ENCODE measurements around the gene ARHGEF10L.

Gene ARHGEF10L

GRCh38 chr1:17550729-17551584 is 11.5 kb downstream of the ARHGEF10L start:
- no peak for DNase-seq

GRCh38 chr1:17551755-17552234 is 12.3 kb downstream of the ARHGEF10L start:
- DNase-seq, result no peak

- DNase-seq, result no peak
Measured at GRCh38 chr1:17553975-17554700, 14.6 kb downstream of the ARHGEF10L start.

DNA sequence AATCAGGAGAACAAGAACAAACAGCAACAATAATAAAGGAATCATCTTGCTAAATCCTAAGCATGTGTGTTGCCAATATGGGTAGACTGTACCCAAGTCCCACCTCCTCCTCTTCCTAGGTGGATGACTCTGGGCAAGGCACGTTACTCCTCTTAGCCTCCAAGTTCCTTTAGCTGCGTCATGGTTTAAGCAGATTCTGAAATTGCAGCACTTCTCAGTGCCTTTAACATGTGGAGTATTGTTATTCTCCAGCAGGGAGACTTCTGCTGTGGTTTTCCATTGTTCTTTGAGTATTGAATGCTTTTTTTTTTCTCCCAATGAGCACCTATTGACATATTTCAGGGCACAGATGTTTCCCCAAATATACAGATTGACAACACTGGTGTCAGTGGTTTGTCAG is 15.5 kb downstream of the ARHGEF10L start:
- DNase-seq, result no peak

- DNase-seq, result no peak
Measured at GRCh38 chr1:17557986-17558385, 18.5 kb downstream of the ARHGEF10L start.

GRCh38 chr1:17558541-17558940 is 19.0 kb downstream of the ARHGEF10L start:
- no peak for DNase-seq

DNA sequence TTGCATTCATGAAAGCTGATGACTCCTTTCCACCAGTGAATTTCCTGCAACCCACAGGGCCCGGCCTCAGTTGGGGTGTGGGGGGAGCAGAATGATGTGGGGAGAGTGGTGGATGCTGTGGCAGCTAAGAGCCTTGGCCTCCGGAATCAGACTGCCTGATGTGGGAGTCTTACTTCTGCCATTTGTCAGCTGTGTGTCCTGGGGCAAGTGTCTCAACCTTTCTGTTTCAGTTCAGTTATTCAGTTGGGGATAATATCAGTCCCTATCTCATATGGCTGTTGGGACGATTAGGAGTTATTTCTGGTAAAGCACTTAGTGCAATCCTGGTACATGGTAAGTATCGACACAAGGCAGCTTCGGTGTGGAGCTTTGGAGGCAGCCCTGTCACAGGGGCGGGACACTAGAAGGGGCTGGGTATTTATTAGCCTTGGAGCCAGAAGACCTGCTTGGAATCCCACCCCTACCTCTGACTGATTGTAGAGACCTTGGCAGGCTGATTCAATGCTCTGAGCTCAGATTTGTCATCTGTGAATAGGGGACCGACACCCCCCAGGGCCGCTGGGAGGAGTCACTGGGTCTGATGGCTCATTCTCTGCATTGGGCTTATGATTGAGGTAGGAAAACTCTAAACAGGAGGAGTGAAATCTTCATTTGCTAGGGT is 19.6 kb downstream of the ARHGEF10L start:
- DNase-seq, result no peak

DNA sequence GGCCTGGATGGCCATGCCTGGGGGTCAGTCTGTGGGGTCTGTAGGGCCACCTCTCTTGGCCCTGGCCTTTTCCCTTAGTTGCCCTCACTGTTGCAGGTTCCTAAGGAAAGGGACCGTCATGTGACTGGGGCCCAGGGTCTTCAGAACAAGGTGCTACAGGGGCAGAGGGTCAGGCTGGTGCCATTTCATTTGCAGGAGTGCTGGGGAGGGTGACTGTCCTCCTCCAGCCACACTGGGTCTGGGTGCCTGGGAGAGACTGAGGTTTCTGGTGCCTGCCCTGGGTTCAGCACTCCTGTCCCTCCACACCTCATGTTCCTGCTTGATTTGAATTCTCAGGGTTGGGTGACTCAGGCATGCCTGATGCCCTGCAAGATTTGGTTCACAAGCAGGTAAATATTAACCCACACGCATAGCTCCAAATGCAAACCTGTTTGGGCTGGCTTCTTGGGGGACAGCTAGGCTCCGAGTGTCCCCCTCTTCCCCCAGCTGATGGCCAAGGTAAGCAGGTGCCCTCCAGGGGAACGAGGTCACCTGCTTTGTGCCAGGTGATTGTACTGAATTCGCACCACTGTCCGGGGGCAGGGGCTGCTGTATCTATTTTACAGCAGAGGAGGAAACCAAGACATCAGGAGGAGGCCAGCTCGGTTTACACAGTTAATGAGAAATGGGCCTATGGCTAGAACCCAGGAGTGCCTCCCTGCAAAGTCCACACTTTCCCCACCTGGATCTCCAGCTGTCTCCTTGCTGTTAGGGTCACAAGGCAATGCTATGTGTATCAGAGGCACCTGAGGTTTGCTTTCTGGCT is 20.3 kb downstream of the ARHGEF10L start:
- no peak for DNase-seq

GRCh38 chr1:17561247-17561548 is 21.7 kb downstream of the ARHGEF10L start:
- no peak for DNase-seq

- DNase-seq, result no peak
Measured at GRCh38 chr1:17561561-17561985, 22.1 kb downstream of the ARHGEF10L start.

DNA sequence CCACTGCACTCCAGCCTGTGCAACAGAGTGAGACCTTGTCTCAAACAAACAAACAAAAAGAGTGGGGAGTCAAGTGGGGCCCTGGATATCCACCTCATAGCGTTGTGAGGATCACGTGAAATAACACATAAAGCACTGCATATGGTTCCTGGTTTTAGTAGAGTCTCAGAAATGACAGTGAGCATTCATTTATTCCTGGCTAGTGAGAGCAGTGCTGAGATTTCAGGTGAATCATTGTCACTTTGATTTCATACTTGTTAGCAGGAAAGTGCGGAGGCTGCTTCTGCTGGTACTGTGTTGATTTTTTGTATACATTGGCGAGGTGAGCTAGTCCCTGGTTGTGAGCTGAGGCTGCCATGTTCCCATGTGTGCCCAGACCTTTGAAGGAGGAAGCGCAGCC is 22.9 kb downstream of the ARHGEF10L start:
- no peak for DNase-seq

DNA sequence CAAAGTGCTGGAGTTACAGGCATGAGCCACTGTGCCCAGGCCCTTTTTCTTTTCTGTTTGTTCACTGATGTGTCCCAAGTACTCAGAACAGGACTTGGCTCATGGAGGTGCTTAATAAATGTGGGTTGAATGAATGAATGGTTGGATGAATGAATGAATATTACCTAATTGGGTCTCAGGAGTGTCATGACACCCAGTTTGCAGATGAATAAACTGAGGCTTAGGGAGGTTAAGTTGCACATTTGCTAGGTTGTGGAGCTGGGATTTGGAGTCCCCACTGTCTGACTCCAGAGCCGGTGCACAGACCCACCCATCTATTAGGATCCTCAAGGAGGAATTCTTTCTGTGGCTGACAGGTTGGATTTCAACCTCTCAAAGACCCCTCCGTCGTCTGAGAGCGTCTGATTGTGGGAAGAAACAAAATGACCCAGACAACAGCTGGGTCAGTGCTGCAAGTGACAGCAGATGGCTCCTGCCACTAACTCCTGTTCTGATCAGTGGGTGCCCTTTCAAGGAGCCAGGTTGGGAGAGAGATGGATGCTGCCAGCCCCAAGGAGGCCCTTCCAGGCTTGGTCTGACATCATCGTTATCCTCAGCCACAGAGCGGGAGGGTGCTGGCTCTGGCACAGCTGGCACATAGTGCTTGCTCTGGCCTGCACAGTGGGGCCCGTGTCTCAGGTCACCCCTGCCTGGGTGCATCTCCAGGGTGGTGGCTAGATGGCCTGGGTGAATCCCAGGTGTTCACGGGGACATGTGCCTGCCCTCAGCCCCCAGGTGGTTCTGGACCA is 24.2 kb downstream of the ARHGEF10L start:
- no peak for DNase-seq

GRCh38 chr1:17564458-17565393 is 25.2 kb downstream of the ARHGEF10L start:
- DNase-seq, result no peak

- no peak for DNase-seq
Measured at GRCh38 chr1:17565461-17566252, 26.2 kb downstream of the ARHGEF10L start.

DNA sequence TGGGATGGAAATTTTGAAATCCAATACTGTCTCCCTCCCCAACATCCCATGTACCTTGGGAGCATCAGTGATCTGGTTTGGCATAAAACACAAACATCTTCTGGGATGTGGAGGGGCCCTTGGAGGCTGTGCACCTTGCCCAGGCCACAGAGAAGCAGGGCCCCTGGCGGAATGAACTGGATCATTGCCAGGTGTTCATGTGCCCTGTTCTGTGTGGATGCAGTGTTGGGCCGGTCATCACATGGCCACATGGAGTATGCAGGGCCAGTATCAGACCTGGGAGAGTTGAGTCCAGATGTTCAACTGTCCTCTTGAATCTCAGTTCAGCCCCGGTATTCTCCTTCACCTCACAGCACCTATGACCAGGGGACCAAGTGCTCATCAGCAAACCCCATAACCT is 26.9 kb downstream of the ARHGEF10L start:
- no peak for DNase-seq

- DNase-seq, result no peak
Measured at GRCh38 chr1:17566892-17567291, 27.4 kb downstream of the ARHGEF10L start.

DNA sequence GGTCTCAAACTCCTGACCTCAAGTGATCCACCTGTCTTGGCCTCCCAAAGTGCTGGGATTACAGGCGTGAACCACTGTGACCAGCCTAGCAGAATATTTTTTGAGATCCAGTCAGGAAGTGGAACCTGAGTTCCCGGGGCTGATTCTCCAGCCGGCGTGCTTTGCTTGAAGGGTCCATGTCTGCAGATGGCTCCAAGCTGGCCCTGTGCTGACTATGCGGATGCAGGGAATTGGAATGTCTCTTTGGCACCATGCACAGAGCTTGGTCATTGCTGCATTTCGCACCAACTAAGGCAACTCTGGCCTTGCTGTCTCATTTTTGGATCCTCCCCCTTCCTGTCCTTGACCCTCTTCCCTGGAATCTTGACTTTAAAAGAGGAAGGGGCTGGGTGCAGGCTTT is 28.1 kb downstream of the ARHGEF10L start:
- DNase-seq, result no peak

DNA sequence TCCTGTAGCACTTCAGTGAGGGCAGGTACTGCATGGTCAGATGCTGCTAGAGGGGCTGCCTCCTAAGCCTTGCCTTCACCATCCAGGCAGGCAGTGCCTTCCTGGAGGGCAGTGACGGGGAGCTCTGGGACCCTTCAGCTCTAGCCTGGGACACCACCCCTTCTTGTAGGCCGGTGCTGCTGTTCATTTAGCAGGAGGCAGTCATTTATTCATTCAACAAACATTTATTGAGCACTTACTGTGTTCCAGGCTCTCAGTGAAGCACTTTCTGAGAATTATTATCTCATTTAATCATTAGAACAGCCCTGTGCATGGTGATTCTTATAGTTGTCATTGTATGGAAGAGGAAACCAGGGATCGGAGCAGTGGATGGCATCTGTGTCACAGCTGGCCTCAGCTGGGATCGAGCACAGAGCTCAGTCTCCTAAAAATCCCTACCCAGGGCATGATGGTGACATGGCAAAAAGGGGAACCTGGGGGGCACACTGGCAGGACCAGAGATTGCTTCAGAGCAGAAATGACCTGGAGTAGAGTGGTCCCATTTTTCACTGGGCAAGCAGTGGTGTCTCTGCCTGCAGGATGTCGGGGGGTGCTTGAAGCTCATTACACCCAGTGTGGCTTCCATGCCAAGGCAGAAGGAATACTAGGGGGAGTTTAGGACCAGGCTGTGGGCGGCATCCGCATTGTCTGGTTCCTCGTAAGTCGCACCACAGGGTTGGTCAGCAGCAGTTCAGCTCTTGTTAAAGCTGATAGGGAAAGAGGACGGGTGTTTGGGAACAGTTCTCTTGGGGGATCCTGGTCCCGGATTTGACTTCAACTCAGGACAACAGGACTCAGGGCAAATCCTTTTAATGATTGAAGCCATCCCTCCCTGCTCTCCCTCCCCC is 28.8 kb downstream of the ARHGEF10L start:
- no peak for DNase-seq
